Fibroblast of lung (primary cell): Measurements from ENCODE around the gene GPR26. TPM values are rescaled to one million over a fixed set of nuclear protein-coding genes. Genes with fewer than 3 reads are reported as not detected.

ENCODE experiments used
- DNase-seq, 2 donors: peaks; one replicate each; pipeline versions ENCODE4 v3.0.0 to v3.0.0-alpha.2; 2010; ENCODE audit warnings: low read depth in 2 of 2
- H2AFZ ChIP-seq: 2 replicates; pipeline ENCODE4 v1.5.1; 2012; ENCODE audit warnings: low read length, control low read depth, inconsistent platforms
- H3K27ac ChIP-seq: 2 replicates; pipeline ENCODE4 v1.5.1; 2011; ENCODE audit warnings: low read length, control low read depth; ENCODE audit not compliant: insufficient read depth
- H3K27me3 ChIP-seq: 2 replicates; pipeline ENCODE4 v1.5.1; 2011; ENCODE audit warnings: mild to moderate bottlenecking, low read length; ENCODE audit not compliant: control insufficient read depth, insufficient read depth
- H3K36me3 ChIP-seq: 2 replicates; pipeline ENCODE4 v1.5.1; 2011; ENCODE audit warnings: low read length; ENCODE audit not compliant: control insufficient read depth, insufficient read depth
- H3K4me1 ChIP-seq: 2 replicates; pipeline ENCODE4 v1.5.1; 2011; ENCODE audit warnings: low read length; ENCODE audit not compliant: control insufficient read depth, insufficient read depth; ENCODE audit errors: extremely low read depth
- H3K4me2 ChIP-seq: 2 replicates; pipeline ENCODE4 v1.5.1; 2011; ENCODE audit warnings: low read length, control low read depth; ENCODE audit not compliant: insufficient read depth; ENCODE audit errors: extremely low read depth
- H3K4me3 ChIP-seq, 4 experiments: fragments of 200-600 bp in 1 of 4; sonication (generic) in 1 of 4; replicated peaks in 1 of 4; 2 replicates each; pipeline ENCODE4 v1.5.1; 2011 to 2016; ENCODE audit warnings: low read length in 4 of 4, low read depth in 3 of 4, mild to moderate bottlenecking in 3 of 4, control low read depth in 2 of 4, inconsistent platforms in 1 of 4, mixed read lengths in 1 of 4; ENCODE audit not compliant: insufficient read depth in 1 of 4; ENCODE audit errors: control extremely low read depth in 1 of 4
- H3K79me2 ChIP-seq: 2 replicates; pipeline ENCODE4 v1.5.1; 2012; ENCODE audit warnings: mild to moderate bottlenecking, low read length, inconsistent platforms; ENCODE audit not compliant: control insufficient read depth, insufficient read depth
- H3K9ac ChIP-seq: 2 replicates; pipeline ENCODE4 v1.5.1; 2011; ENCODE audit warnings: mild to moderate bottlenecking, low read length, control low read depth; ENCODE audit not compliant: insufficient read depth
- H3K9me3 ChIP-seq: 2 replicates; pipeline ENCODE4 v1.5.1; 2012; ENCODE audit warnings: low read depth, low read length; ENCODE audit not compliant: control insufficient read depth, insufficient read depth
- H4K20me1 ChIP-seq: 2 replicates; pipeline ENCODE4 v1.5.1; 2011; ENCODE audit warnings: low read length; ENCODE audit not compliant: control insufficient read depth, insufficient read depth; ENCODE audit errors: extremely low read depth
- EZH2 ChIP-seq: IDR thresholded peaks from 2 replicates; pipeline ENCODE4 v1.5.1; 2012; ENCODE audit warnings: low read length, control low read depth, mild to moderate bottlenecking; ENCODE audit errors: missing control alignments
- polyA plus RNA-seq, 2 donors: library from polyadenylated mRNA; depleted of rRNA in 1 of 2; stranded (reverse) in 1 of 2; unstranded in 1 of 2; fragments of >200 nt; gene quantifications; 2 replicates each; pipeline ENCODE4 v1.2.1, GENCODE V29; 2011 to 2012; ENCODE audit warnings: missing spikeins in 1 of 2
- total RNA-seq: library from RNA; depleted of rRNA; stranded (reverse); fragments of >200 nt; gene quantifications from 2 replicates; pipeline ENCODE4 v1.2.1, GENCODE V29; 2014
- TF ChIP-seq, protein P1 (sequence below), 2 donors: IDR thresholded peaks in 1 of 2; conservative IDR thresholded peaks in 1 of 2; 1 replicate in 1 of 2; 2 replicates in 1 of 2; pipeline ENCODE4 v1.5.1; 2011 to 2012; ENCODE audit warnings: low read length in 2 of 2, control low read depth in 1 of 2, inconsistent platforms in 1 of 2, low read depth in 1 of 2, mild to moderate bottlenecking in 1 of 2

GPR26 gene
- total and polyA plus RNA-seq, 2 donors (not counting 1 experiment from before 2014, with no cell fraction given): not detected

GRCh38 chr10:123639131-123639530 lies 27.0 kb upstream of the GPR26 start:
- no peak overlapping the region for H3K27ac ChIP-seq
- no peaks in the 10 kb centered on the region for H4K20me1 ChIP-seq
- H3K4me3 ChIP-seq: no peak overlapping the region
- no peak for DNase-seq
- no peaks in the 10 kb centered on the region for H3K36me3 ChIP-seq
- H3K79me2 ChIP-seq: no peaks in the 10 kb centered on the region
- no peak overlapping the region for H3K4me2 ChIP-seq
- no peaks in the 10 kb centered on the region for H3K4me1 ChIP-seq
- H3K9me3 ChIP-seq: no peaks in the 10 kb centered on the region
- no peak overlapping the region for H3K9ac ChIP-seq
- no peaks in the 10 kb centered on the region for H3K27me3 ChIP-seq
- no peak for TF ChIP-seq EZH2
- TF ChIP-seq, protein P1, sequence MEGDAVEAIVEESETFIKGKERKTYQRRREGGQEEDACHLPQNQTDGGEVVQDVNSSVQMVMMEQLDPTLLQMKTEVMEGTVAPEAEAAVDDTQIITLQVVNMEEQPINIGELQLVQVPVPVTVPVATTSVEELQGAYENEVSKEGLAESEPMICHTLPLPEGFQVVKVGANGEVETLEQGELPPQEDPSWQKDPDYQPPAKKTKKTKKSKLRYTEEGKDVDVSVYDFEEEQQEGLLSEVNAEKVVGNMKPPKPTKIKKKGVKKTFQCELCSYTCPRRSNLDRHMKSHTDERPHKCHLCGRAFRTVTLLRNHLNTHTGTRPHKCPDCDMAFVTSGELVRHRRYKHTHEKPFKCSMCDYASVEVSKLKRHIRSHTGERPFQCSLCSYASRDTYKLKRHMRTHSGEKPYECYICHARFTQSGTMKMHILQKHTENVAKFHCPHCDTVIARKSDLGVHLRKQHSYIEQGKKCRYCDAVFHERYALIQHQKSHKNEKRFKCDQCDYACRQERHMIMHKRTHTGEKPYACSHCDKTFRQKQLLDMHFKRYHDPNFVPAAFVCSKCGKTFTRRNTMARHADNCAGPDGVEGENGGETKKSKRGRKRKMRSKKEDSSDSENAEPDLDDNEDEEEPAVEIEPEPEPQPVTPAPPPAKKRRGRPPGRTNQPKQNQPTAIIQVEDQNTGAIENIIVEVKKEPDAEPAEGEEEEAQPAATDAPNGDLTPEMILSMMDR (conservative IDR thresholded peaks at IDR 0.05 in 1 of 2, IDR thresholded peaks at IDR 0.05 in 1 of 2; ENCODE audit: low read depth in 1 of 2, low read length in 2 of 2): no peak
- no peak overlapping the region for H2AFZ ChIP-seq

DNA sequence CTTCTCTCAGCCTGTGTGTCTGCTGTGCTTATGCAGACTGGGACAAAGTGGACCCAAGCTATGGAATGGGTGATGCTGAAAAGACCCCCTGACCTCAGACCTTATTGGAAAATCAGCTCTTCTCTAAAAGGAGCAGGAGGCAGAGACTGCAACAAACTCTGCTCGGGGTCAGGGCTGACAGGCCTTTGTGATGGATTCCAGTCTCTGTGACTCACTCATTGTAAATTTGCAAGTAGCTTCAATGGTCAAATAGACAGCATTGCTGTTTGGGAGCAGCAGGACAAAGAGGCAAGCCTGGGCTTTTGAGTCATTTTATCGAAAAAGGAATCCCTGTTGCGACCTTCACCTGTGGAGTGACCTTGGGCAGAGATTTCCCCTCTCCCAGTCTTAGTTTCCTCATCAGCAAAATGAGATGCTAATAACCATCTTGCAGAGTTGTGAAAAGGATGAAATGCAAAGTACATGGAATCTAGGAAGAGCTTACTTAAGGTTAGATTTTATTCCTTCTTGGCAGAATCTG lies 26.1 kb upstream of the GPR26 start:
- H3K4me2 ChIP-seq: no peak overlapping the region
- H3K79me2 ChIP-seq: no peaks in the 10 kb centered on the region
- no peak overlapping the region for H2AFZ ChIP-seq
- H4K20me1 ChIP-seq: no peaks in the 10 kb centered on the region
- no peaks in the 10 kb centered on the region for H3K27me3 ChIP-seq
- H3K9me3 ChIP-seq: no peaks in the 10 kb centered on the region
- H3K4me1 ChIP-seq: no peaks in the 10 kb centered on the region
- H3K4me3 ChIP-seq: no peak overlapping the region
- TF ChIP-seq, protein P1 (conservative IDR thresholded peaks at IDR 0.05 in 1 of 2, IDR thresholded peaks at IDR 0.05 in 1 of 2; ENCODE audit: low read depth in 1 of 2, low read length in 2 of 2): no peak
- no peak for TF ChIP-seq EZH2
- no peak overlapping the region for H3K9ac ChIP-seq
- no peaks in the 10 kb centered on the region for H3K36me3 ChIP-seq
- no peak for DNase-seq
- no peak overlapping the region for H3K27ac ChIP-seq

DNA sequence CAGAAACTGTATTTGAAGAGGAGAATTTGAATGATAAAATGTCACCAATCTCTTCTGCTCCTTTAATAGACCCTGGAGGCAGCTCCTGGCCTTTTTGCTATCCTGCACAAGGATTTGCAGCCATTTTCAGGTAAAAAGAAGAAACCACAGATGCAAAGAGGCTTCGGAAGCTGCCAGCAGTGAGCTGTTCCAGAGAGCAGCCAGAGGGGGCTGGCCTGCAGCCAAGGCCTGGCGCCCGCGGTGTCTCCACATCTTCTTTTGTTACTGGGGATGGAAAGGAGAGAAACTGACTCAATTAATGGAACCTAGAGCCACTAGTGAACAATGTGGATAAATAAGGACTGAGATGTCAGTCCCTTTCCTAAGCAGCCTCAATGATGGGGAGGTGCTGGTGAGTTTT lies 23.9 kb upstream of the GPR26 start:
- no peak for TF ChIP-seq EZH2
- TF ChIP-seq, protein P1 (conservative IDR thresholded peaks at IDR 0.05 in 1 of 2, IDR thresholded peaks at IDR 0.05 in 1 of 2; ENCODE audit: low read depth in 1 of 2, low read length in 2 of 2): no peak
- Histone ChIP-seq H3K79me2 (no peaks in the 10 kb centered on the region), H3K36me3 (no peaks in the 10 kb centered on the region), H4K20me1 (no peaks in the 10 kb centered on the region), H3K4me1 (no peaks in the 10 kb centered on the region), H3K9ac (no peak overlapping the region), H2AFZ (no peak overlapping the region), H3K4me3 (no peak overlapping the region), H3K9me3 (no peaks in the 10 kb centered on the region), H3K4me2 (no peak overlapping the region), H3K27me3 (no peaks in the 10 kb centered on the region), H3K27ac (no peak overlapping the region)
- DNase-seq: no peak
